ENCODE data around the gene RABGAP1. TPM values are rescaled to one million over a fixed set of nuclear protein-coding genes. Genes with fewer than 3 reads are reported as not detected.

RABGAP1 gene
- polyA plus RNA-seq, 1 donor from 2014 or later = 67.8 TPM

DNA sequence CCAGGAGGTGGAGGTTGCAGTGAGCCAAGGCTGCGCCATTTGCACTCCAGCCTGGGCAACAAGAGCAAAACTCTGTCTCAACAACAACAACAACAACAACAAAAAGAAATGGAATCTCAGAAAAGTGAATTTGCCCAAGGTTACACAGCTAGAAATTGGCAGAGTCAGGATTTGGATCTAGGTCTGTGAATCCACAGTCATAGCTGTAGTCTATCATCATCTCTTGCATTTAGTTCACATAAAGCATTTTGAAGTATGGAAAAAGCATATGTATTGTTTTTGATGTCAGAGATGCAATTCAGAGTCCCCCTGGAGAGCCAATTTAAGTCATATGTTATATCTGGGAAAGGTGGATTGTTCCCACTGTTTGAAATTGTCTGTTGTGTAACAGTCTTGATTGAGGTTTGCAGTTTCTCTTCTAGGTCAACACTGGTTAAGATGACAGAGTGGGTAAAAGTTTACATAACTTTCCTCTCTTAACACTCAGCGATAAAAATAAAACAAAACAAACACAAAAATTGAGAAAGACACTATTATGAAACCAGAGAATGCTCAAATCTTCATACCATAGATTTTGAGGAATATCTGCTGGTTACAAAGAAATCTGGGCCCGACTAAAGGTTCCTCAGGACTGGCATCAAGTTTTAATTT, 71.2 kb downstream of the RABGAP1 start:
- Histone ChIP-seq H3K4me2 (ENCODE audit: low read length) (no peak overlapping the region), H3K9ac (ENCODE audit: low read length) (no peak overlapping the region), H3K9me3 (ENCODE audit: low read length) (no peaks in the 10 kb centered on the region), H3K27me3 (ENCODE audit: insufficient read depth, low read depth, low read length) (no peaks in the 10 kb centered on the region), H3K9me2 (ENCODE audit: insufficient read depth, low read length) (no peaks in the 10 kb centered on the region), H3F3A (ENCODE audit: insufficient read depth, low read length, poor library complexity, severe bottlenecking) (no peaks in the 10 kb centered on the region), H3K4me3 (ENCODE audit: low read length) (no peak overlapping the region), H3K36me3 (ENCODE audit: insufficient read depth, low read length) (peaks cover 5% of the 10 kb centered on the region), H3K79me2 (replicated peaks; ENCODE audit: insufficient read depth, low read length) (no peaks in the 10 kb centered on the region), H3K27ac (ENCODE audit: low read length) (no peak overlapping the region), H4K20me1 (ENCODE audit: insufficient read depth) (no peaks in the 10 kb centered on the region), H2AFZ (ENCODE audit: low read depth, low read length) (no peak overlapping the region)
- TF ChIP-seq, protein P1, sequence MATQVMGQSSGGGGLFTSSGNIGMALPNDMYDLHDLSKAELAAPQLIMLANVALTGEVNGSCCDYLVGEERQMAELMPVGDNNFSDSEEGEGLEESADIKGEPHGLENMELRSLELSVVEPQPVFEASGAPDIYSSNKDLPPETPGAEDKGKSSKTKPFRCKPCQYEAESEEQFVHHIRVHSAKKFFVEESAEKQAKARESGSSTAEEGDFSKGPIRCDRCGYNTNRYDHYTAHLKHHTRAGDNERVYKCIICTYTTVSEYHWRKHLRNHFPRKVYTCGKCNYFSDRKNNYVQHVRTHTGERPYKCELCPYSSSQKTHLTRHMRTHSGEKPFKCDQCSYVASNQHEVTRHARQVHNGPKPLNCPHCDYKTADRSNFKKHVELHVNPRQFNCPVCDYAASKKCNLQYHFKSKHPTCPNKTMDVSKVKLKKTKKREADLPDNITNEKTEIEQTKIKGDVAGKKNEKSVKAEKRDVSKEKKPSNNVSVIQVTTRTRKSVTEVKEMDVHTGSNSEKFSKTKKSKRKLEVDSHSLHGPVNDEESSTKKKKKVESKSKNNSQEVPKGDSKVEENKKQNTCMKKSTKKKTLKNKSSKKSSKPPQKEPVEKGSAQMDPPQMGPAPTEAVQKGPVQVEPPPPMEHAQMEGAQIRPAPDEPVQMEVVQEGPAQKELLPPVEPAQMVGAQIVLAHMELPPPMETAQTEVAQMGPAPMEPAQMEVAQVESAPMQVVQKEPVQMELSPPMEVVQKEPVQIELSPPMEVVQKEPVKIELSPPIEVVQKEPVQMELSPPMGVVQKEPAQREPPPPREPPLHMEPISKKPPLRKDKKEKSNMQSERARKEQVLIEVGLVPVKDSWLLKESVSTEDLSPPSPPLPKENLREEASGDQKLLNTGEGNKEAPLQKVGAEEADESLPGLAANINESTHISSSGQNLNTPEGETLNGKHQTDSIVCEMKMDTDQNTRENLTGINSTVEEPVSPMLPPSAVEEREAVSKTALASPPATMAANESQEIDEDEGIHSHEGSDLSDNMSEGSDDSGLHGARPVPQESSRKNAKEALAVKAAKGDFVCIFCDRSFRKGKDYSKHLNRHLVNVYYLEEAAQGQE (IDR thresholded peaks at IDR 0.05; ENCODE audit: borderline replicate concordance) = no peak
- TF ChIP-seq POLR2AphosphoS5 (IDR thresholded peaks at IDR 0.05) (no peak), SMC3 (conservative IDR thresholded peaks at IDR 0.05; ENCODE audit: poor library complexity) (no peak), MXI1 (conservative IDR thresholded peaks at IDR 0.05; ENCODE audit: poor library complexity, severe bottlenecking) (no peak), EZH2 (IDR thresholded peaks at IDR 0.05; ENCODE audit: borderline replicate concordance, insufficient read depth, low read length, poor library complexity, severe bottlenecking) (no peak), RAD21 (conservative IDR thresholded peaks at IDR 0.05) (no peak), EP300 (conservative IDR thresholded peaks at IDR 0.05; ENCODE audit: poor library complexity, severe bottlenecking) (no peak), TAF1 (IDR thresholded peaks at IDR 0.05; ENCODE audit: low read depth) (no peak)
- TF ChIP-seq, protein P2, sequence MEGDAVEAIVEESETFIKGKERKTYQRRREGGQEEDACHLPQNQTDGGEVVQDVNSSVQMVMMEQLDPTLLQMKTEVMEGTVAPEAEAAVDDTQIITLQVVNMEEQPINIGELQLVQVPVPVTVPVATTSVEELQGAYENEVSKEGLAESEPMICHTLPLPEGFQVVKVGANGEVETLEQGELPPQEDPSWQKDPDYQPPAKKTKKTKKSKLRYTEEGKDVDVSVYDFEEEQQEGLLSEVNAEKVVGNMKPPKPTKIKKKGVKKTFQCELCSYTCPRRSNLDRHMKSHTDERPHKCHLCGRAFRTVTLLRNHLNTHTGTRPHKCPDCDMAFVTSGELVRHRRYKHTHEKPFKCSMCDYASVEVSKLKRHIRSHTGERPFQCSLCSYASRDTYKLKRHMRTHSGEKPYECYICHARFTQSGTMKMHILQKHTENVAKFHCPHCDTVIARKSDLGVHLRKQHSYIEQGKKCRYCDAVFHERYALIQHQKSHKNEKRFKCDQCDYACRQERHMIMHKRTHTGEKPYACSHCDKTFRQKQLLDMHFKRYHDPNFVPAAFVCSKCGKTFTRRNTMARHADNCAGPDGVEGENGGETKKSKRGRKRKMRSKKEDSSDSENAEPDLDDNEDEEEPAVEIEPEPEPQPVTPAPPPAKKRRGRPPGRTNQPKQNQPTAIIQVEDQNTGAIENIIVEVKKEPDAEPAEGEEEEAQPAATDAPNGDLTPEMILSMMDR (IDR thresholded peaks at IDR 0.05; ENCODE audit: poor library complexity, severe bottlenecking) = no peak

GRCh38 chr9:123016631-123017030, 75.8 kb downstream of the RABGAP1 start:
- Histone ChIP-seq H3K9me2 (ENCODE audit: insufficient read depth, low read length) (no peaks in the 10 kb centered on the region), H3K27ac (ENCODE audit: low read length) (no peak overlapping the region), H3K4me3 (ENCODE audit: low read length) (no peak overlapping the region), H2AFZ (ENCODE audit: low read depth, low read length) (no peak overlapping the region), H3K36me3 (ENCODE audit: insufficient read depth, low read length) (peaks cover 7% of the 10 kb centered on the region), H3K4me2 (ENCODE audit: low read length) (no peak overlapping the region), H3K27me3 (ENCODE audit: insufficient read depth, low read depth, low read length) (no peaks in the 10 kb centered on the region), H3K79me2 (replicated peaks; ENCODE audit: insufficient read depth, low read length) (no peaks in the 10 kb centered on the region), H3K9me3 (ENCODE audit: low read length) (no peaks in the 10 kb centered on the region), H4K20me1 (ENCODE audit: insufficient read depth) (no peaks in the 10 kb centered on the region), H3F3A (ENCODE audit: insufficient read depth, low read length, poor library complexity, severe bottlenecking) (no peaks in the 10 kb centered on the region), H3K9ac (ENCODE audit: low read length) (no peak overlapping the region)
- TF ChIP-seq MXI1 (conservative IDR thresholded peaks at IDR 0.05; ENCODE audit: poor library complexity, severe bottlenecking) = no peak
- TF ChIP-seq, protein P2 (IDR thresholded peaks at IDR 0.05; ENCODE audit: poor library complexity, severe bottlenecking) = no peak
- no peak for TF ChIP-seq RAD21 (conservative IDR thresholded peaks at IDR 0.05)
- no peak for TF ChIP-seq EP300 (conservative IDR thresholded peaks at IDR 0.05; ENCODE audit: poor library complexity, severe bottlenecking)
- TF ChIP-seq EZH2 (IDR thresholded peaks at IDR 0.05; ENCODE audit: borderline replicate concordance, insufficient read depth, low read length, poor library complexity, severe bottlenecking) = no peak
- no peak for TF ChIP-seq SMC3 (conservative IDR thresholded peaks at IDR 0.05; ENCODE audit: poor library complexity)
- TF ChIP-seq TAF1 (IDR thresholded peaks at IDR 0.05; ENCODE audit: low read depth) = no peak
- no peak for TF ChIP-seq POLR2AphosphoS5 (IDR thresholded peaks at IDR 0.05)
- TF ChIP-seq, protein P1 (IDR thresholded peaks at IDR 0.05; ENCODE audit: borderline replicate concordance) = no peak

All from neural cell (in vitro differentiated cells).